ENCODE results near the gene ZNHIT3. TPM values are rescaled to one million over a fixed set of nuclear protein-coding genes. Genes with fewer than 3 reads are reported as not detected.
"Not testable (repeated sequence)": the region's sequence is repeated elsewhere in the genome, so short reads cannot be mapped to it uniquely, and the experiment has no call there.

Gene ZNHIT3
- 43.9 and 49.1 TPM in 2 replicates for total RNA-seq
- long read RNA-seq, transcript ZNHIT3-204 (5 exons, 951 nt) = major isoform, 19 of 30 reads
- long read RNA-seq, partial matches to known transcripts = 0 of 30 reads
- long read RNA-seq, other reads (novel, unspliced or antisense) = 6 of 30 reads

- peak within 1 kb of the TSS; percentile 99 for H3K4me3 Mint-ChIP-seq (ENCODE audit: low read depth)
- no peak for TF ChIP-seq CTCF (IDR thresholded peaks at IDR 0.05; ENCODE audit: unreplicated experiment)
Observed at GRCh38 chr17:36486204-36487194, at the start of gene ZNHIT3. Gene ZNHIT3 (plus strand): TSS chr17:36486681. CDS start chr17:36486700, 19 bp downstream.

GRCh38 chr17:36441792-36442191 lies 44.7 kb upstream of the ZNHIT3 start:
- H3K27ac Mint-ChIP-seq; H3K4me1 Mint-ChIP-seq (ENCODE audit: low read depth); H3K27me3 Mint-ChIP-seq: not testable (repeated sequence)

More at GRCh38 chr17:36486204-36487194, at the start of gene ZNHIT3:
- H3K36me3 Mint-ChIP-seq (ENCODE audit: insufficient read depth) = peaks cover 19% of the 10 kb centered on the region
- H3K27ac Mint-ChIP-seq = peak within 1 kb of the TSS; percentile 99
- peak; percentile 69 for DNase-seq (ENCODE audit: low spot score, unreplicated experiment)
- H3K4me1 Mint-ChIP-seq (ENCODE audit: low read depth) = peaks cover 9% of the 10 kb centered on the region
- H3K27me3 Mint-ChIP-seq = peaks cover 20% of the 10 kb centered on the region
- H3K9me3 Mint-ChIP-seq (ENCODE audit: low read depth) = peaks cover 5% of the 10 kb centered on the region

GRCh38 chr17:36443777-36444176 lies 42.7 kb upstream of the ZNHIT3 start:
- no peak overlapping the region for H3K27ac Mint-ChIP-seq
- peaks cover 3% of the 10 kb centered on the region for H3K27me3 Mint-ChIP-seq
- no peaks in the 10 kb centered on the region for H3K4me1 Mint-ChIP-seq (ENCODE audit: low read depth)
- H3K9me3 Mint-ChIP-seq (ENCODE audit: low read depth) = no peaks in the 10 kb centered on the region
- H3K36me3 Mint-ChIP-seq (ENCODE audit: insufficient read depth) = no peaks in the 10 kb centered on the region
- TF ChIP-seq CTCF (IDR thresholded peaks at IDR 0.05; ENCODE audit: unreplicated experiment) = no peak
- DNase-seq (ENCODE audit: low spot score, unreplicated experiment) = no peak
- H3K4me3 Mint-ChIP-seq (ENCODE audit: low read depth) = no peak overlapping the region

More at GRCh38 chr17:36441792-36442191, 44.7 kb upstream of the ZNHIT3 start:
- H3K9me3 Mint-ChIP-seq (ENCODE audit: low read depth); H3K4me3 Mint-ChIP-seq (ENCODE audit: low read depth); H3K36me3 Mint-ChIP-seq (ENCODE audit: insufficient read depth); DNase-seq (ENCODE audit: low spot score, unreplicated experiment): not testable (repeated sequence)

- DNase-seq (ENCODE audit: low spot score, unreplicated experiment); H3K4me3 Mint-ChIP-seq (ENCODE audit: low read depth); H3K9me3 Mint-ChIP-seq (ENCODE audit: low read depth); H3K36me3 Mint-ChIP-seq (ENCODE audit: insufficient read depth); H3K27ac Mint-ChIP-seq; H3K27me3 Mint-ChIP-seq; H3K4me1 Mint-ChIP-seq (ENCODE audit: low read depth): not testable (repeated sequence)
Observed at GRCh38 chr17:36449997-36450396, 36.5 kb upstream of the ZNHIT3 start.

GRCh38 chr17:36452888-36453287 lies 33.6 kb upstream of the ZNHIT3 start:
- not testable (repeated sequence) for H3K4me3 Mint-ChIP-seq (ENCODE audit: low read depth); DNase-seq (ENCODE audit: low spot score, unreplicated experiment); H3K36me3 Mint-ChIP-seq (ENCODE audit: insufficient read depth); H3K4me1 Mint-ChIP-seq (ENCODE audit: low read depth); H3K9me3 Mint-ChIP-seq (ENCODE audit: low read depth); H3K27ac Mint-ChIP-seq; H3K27me3 Mint-ChIP-seq

GRCh38 chr17:36457701-36458100 lies 28.8 kb upstream of the ZNHIT3 start:
- not testable (repeated sequence) for DNase-seq (ENCODE audit: low spot score, unreplicated experiment); H3K4me1 Mint-ChIP-seq (ENCODE audit: low read depth); H3K27ac Mint-ChIP-seq; H3K4me3 Mint-ChIP-seq (ENCODE audit: low read depth); H3K9me3 Mint-ChIP-seq (ENCODE audit: low read depth); H3K36me3 Mint-ChIP-seq (ENCODE audit: insufficient read depth)
- peaks cover 29% of the 10 kb centered on the region for H3K27me3 Mint-ChIP-seq

- no peak for TF ChIP-seq CTCF (IDR thresholded peaks at IDR 0.05; ENCODE audit: unreplicated experiment)
- Mint-ChIP-seq H3K27me3 (peaks cover 41% of the 10 kb centered on the region), H3K4me3 (ENCODE audit: low read depth) (no peak overlapping the region), H3K36me3 (ENCODE audit: insufficient read depth) (no peaks in the 10 kb centered on the region), H3K4me1 (ENCODE audit: low read depth) (no peaks in the 10 kb centered on the region), H3K9me3 (ENCODE audit: low read depth) (no peaks in the 10 kb centered on the region), H3K27ac (no peak overlapping the region)
- no peak for DNase-seq (ENCODE audit: low spot score, unreplicated experiment)
Observed at GRCh38 chr17:36459045-36459444, 27.4 kb upstream of the ZNHIT3 start.

Data from progenitor cell of endocrine pancreas (in vitro differentiated cells).